ENCODE results near the gene DOK1. TPM values are rescaled to one million over a fixed set of nuclear protein-coding genes. Genes with fewer than 3 reads are reported as not detected.

Gene DOK1
- total RNA-seq, 2 experiments from 2014 or later = 17.2 to 17.9 TPM

DNA sequence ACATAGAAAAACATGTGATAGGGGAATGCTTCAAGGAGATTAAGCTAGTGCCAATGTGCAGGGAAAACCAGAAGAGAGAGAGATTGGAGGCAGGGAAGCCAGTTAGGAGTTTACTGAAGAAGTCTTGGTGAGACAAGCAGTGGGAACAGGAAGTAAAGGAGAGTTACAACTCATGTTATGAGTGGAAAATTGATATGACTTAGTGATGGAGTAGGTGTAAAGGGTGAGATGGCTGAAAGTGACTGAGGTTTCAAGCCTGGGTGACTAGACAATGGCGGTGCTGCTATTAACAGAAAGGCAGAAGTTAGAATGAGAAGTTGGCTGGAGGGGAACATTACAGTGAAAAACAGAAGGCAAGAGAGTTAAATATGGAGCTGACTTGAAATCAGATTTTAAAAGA is 16.5 kb downstream of the DOK1 start:
- Mint-ChIP-seq H3K9me3 (ENCODE audit: low read depth) (no peaks in the 10 kb centered on the region), H3K27ac (no peak overlapping the region), H3K36me3 (ENCODE audit: low read depth) (no peaks in the 10 kb centered on the region), H3K4me1 (peaks cover 44% of the 10 kb centered on the region), H3K27me3 (peaks cover 5% of the 10 kb centered on the region), H3K4me3 (no peak overlapping the region)
- ATAC-seq (peak; percentile 84), DNase-seq (peak; percentile 51)
- POLR2A ChIA-PET = interaction anchor here (0.7 kb wide), 1 partner anchor 20 kb away, joined by 3 read pairs; no protein-coding TSS in a partner anchor
- CTCF ChIA-PET = interaction anchor here (0.9 to 1.7 kb wide), 2 partner anchors 9 to 21 kb away, joined by 3 read pairs; no protein-coding TSS in a partner anchor
- intact Hi-C loops (cut with DNase I, micrococcal nuclease) = loop anchor here (1.0 to 2.0 kb wide), 3 partner anchors 14 to 17 kb away; partner anchors contain the start of gene DOK1 (in 2 of the 2)

DNA sequence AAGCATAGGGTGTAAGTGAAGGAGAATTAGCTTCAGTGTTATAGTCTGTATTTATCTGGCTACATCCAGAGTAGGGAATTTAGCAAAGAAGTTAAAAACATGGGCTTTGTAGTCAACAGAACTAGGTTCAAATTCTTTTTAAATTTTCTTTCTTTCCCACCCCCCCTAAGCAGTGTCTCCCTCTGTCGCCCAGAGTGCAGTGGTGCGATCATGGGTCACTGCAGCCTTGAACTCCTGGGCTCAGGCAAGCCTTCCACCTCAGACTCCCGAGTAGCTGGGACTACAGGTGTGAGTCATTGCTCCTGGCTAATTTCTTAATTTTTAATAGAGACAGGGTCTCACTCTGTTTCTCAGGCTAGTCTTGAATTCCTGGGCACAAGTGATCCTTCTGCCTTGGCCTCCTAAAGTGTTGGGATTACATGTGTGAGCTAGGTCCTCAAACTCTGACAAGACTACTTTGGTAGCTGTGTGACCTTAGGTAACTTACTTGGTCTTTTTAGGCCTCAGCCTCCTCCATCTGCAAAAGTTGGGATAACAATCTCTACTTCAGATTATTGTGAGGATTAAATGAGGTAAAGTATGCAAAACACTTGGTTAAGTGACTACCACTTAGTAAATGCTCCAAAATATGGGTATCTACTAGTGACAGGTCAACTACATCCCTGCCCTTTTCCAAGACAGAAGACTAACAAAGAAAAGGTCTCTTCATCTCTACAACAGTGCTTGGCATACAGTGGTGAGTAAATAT is 17.8 kb downstream of the DOK1 start:
- peaks cover 5% of the 10 kb centered on the region for H3K27me3 Mint-ChIP-seq
- ChIA-PET CTCF (interaction anchor here (0.6 to 0.7 kb wide), 2 partner anchors 12 to 18 kb away, joined by 3 to 4 read pairs; no protein-coding TSS in a partner anchor), POLR2A (no interaction called here)
- no peak overlapping the region for H3K27ac Mint-ChIP-seq
- peaks cover 37% of the 10 kb centered on the region for H3K4me1 Mint-ChIP-seq
- DNase-seq (no peak), ATAC-seq (no peak)
- H3K4me3 Mint-ChIP-seq = no peak overlapping the region
- intact Hi-C loops (cut with DNase I, micrococcal nuclease) = no loop called here
- H3K9me3 Mint-ChIP-seq (ENCODE audit: low read depth) = no peaks in the 10 kb centered on the region
- no peaks in the 10 kb centered on the region for H3K36me3 Mint-ChIP-seq (ENCODE audit: low read depth)

DNA sequence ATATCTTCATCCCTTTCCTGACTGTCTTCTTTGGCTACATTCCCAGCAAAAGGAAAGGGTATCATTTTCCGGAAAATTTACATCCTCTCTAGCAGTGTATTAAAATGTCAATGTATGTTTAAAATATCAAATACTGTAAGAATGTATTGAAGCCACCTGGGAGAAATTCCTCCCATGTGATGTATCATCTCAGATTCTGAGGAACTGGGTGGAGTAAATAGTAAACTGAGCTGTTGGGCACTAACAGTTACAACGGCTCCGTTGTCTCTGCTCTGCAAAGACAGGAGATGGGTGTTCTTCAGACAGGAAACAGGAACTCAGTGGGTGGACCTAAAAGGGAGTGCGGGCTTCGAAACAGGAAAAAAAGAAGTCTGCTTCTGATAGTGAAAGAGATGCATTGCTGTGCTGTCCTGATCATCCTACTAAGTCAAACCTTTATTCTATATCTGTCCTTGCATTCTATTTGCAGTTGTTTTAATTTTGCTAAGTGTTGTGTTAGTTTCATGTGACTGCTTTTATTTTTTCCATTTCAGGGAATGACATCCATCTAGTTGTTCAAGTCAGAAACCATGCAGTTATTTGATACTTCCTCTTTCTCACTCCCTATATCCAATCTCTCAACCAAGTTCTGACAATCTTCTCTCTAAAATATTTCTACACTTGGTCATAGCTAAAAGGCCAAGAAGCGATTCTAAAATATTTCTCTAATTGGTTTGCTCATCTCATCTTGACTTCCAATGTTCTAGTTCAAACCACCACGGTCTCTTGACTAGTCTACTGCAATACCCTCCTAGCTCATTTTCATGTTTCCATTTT is 19.4 kb downstream of the DOK1 start:
- ChIA-PET CTCF (interaction anchor here (0.7 to 2.1 kb wide), 6 partner anchors 11 to 36 kb away, joined by 3 to 9 read pairs (median 3); no protein-coding TSS in a partner anchor), POLR2A (interaction anchor here (0.7 kb wide), 1 partner anchor 1274 kb away, joined by 3 read pairs; no protein-coding TSS in a partner anchor)
- no peak for DNase-seq
- intact Hi-C loops (cut with DNase I, micrococcal nuclease) = no loop called here
- H3K36me3 Mint-ChIP-seq (ENCODE audit: low read depth) = no peaks in the 10 kb centered on the region
- peak overlapping the region; percentile 55 for H3K27ac Mint-ChIP-seq
- ATAC-seq = peak; percentile 49
- H3K4me1 Mint-ChIP-seq = peaks cover 29% of the 10 kb centered on the region
- H3K4me3 Mint-ChIP-seq = peak overlapping the region; percentile 3
- no peaks in the 10 kb centered on the region for H3K9me3 Mint-ChIP-seq (ENCODE audit: low read depth)
- no peaks in the 10 kb centered on the region for H3K27me3 Mint-ChIP-seq

DNA sequence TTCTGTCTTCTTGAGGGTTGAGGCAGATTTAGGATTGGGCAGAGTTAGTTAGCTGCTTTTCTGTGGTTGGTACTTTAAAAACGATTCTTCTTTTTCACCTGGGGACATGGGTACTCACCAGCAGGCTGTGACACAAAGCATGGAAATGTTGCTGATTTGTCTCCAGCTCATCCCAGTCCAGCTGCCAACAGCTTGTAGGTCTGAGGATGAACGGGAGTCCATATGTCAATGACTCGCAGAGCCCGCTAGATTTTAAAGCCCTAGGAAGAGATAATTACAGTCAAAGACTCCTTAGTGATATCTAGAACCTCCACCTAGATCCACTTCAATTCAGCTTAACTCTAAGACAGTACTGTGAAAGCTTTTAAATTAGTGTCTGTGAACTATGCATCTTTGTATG is 20.8 kb downstream of the DOK1 start:
- ChIA-PET CTCF (interaction anchor here (0.6 to 2.1 kb wide), 6 partner anchors 8 to 94 kb away, joined by 3 to 9 read pairs (median 3); partner anchors contain the start of gene AUP1), POLR2A (no interaction called here)
- Mint-ChIP-seq H3K27me3 (no peaks in the 10 kb centered on the region), H3K36me3 (ENCODE audit: low read depth) (no peaks in the 10 kb centered on the region), H3K9me3 (ENCODE audit: low read depth) (no peaks in the 10 kb centered on the region), H3K4me1 (peaks cover 23% of the 10 kb centered on the region), H3K27ac (no peak overlapping the region), H3K4me3 (no peak overlapping the region)
- DNase-seq (no peak), ATAC-seq (no peak)
- intact Hi-C loops (cut with DNase I, micrococcal nuclease) = loop anchor here in 1 of 2 experiments (5.0 kb wide), 1 partner anchor 257 kb away; the partner anchor contains the start of gene HK2

DNA sequence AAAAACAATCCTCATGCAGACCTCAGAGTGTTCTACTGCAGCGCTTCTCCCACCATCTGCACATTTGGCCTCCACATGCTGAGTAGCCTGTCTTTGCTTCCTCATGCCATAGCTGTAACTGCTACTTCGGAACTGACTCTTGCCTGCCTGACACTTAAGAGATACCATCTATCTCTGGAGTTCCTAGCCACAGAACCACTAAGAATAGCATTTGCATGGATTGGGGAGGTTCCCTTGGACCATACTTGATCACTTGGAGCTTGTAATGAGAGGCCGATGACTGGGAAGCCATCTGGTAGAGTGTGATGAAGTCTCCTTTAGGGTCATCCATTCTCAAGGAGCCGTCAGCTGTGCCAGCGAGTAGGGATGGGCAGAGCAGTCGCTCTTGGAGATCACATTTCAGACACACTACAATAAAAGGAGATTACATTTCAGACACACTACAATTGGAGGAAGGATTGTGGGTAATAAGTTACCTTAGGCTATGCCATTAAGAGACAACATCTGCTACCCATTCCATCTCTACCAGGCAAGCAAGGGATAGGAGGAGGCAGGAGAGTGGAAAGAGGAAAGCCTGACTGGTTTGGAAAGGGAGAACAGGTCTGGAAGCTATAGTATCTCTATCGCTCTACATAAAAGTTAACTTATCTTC is 21.8 kb downstream of the DOK1 start:
- intact Hi-C loops (cut with DNase I, micrococcal nuclease) = loop anchor here in 1 of 2 experiments (5.0 kb wide), 1 partner anchor 256 kb away; the partner anchor contains the start of gene HK2
- DNase-seq (no peak), ATAC-seq (no peak)
- Mint-ChIP-seq H3K36me3 (ENCODE audit: low read depth) (no peaks in the 10 kb centered on the region), H3K27ac (no peak overlapping the region), H3K4me3 (no peak overlapping the region), H3K9me3 (ENCODE audit: low read depth) (no peaks in the 10 kb centered on the region), H3K4me1 (peaks cover 23% of the 10 kb centered on the region), H3K27me3 (peaks cover under 1% of the 10 kb centered on the region)
- ChIA-PET CTCF (interaction anchor here (1.0 to 2.9 kb wide), 3 partner anchors 9 to 11 kb away, joined by 3 to 18 read pairs (median 7); no protein-coding TSS in a partner anchor), POLR2A (interaction anchor here (0.6 kb wide), 2 partner anchors 25 to 105 kb away, joined by 3 to 4 read pairs; no protein-coding TSS in a partner anchor)

DNA sequence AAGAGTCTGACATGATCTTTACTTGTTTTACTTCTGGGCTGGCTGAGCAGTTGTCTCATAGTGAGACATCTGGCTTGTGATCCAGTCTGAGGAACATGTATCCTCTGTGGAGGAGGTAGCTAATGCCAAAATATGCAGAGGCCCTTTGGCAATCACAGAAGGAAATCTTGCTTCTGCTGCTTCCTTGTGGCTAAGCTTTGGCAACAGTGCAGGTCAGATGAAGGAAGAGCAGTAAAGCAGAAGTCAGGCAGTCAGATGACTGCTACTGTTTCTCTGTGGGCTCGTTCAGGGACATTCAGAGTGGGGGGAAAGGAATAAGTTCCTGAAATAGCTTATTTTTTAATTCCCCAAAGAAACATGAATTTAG is 22.3 kb downstream of the DOK1 start:
- CTCF ChIA-PET = interaction anchor here (0.9 to 2.9 kb wide), 3 partner anchors 9 to 18 kb away, joined by 3 to 18 read pairs (median 3); no protein-coding TSS in a partner anchor
- DNase-seq (no peak), ATAC-seq (no peak)
- POLR2A ChIA-PET = no interaction called here
- peaks cover 23% of the 10 kb centered on the region for H3K4me1 Mint-ChIP-seq
- H3K4me3 Mint-ChIP-seq = no peak overlapping the region
- H3K27ac Mint-ChIP-seq = no peak overlapping the region
- no peaks in the 10 kb centered on the region for H3K9me3 Mint-ChIP-seq (ENCODE audit: low read depth)
- H3K27me3 Mint-ChIP-seq = peaks cover 1% of the 10 kb centered on the region
- no peaks in the 10 kb centered on the region for H3K36me3 Mint-ChIP-seq (ENCODE audit: low read depth)
- intact Hi-C loops (cut with DNase I, micrococcal nuclease) = loop anchor here in 1 of 2 experiments (5.0 kb wide), 1 partner anchor 255 kb away; the partner anchor contains the start of gene HK2

DNA sequence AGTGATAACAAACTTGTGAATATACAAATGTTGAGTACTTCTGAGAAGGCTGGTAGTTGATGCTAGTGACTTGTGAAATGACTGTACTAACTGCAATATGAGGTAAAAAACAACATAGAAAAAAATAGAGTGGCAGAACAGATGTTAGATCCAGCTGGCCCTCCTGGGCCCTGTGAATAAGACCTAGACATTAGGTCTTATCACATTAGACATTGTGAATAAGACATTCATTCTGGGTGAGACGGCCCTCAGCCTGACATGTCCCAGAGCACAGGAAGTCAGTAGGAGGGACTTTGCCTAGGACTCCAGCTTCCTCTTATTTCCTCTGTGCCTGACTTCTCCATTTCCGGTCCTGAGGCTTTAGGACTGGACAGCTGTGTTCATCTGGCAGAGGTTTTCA is 22.9 kb downstream of the DOK1 start:
- ChIA-PET POLR2A (no interaction called here), CTCF (interaction anchor here (0.9 to 2.9 kb wide), 3 partner anchors 9 to 20 kb away, joined by 3 to 18 read pairs (median 3); no protein-coding TSS in a partner anchor)
- H3K27me3 Mint-ChIP-seq = peaks cover 1% of the 10 kb centered on the region
- intact Hi-C loops (cut with DNase I, micrococcal nuclease) = loop anchor here in 1 of 2 experiments (5.0 kb wide), 1 partner anchor 255 kb away; the partner anchor contains the start of gene HK2
- DNase-seq = peak; percentile 37
- H3K27ac Mint-ChIP-seq = peak overlapping the region; percentile 11
- no peaks in the 10 kb centered on the region for H3K36me3 Mint-ChIP-seq (ENCODE audit: low read depth)
- no peaks in the 10 kb centered on the region for H3K9me3 Mint-ChIP-seq (ENCODE audit: low read depth)
- H3K4me1 Mint-ChIP-seq = peaks cover 22% of the 10 kb centered on the region
- H3K4me3 Mint-ChIP-seq = no peak overlapping the region
- peak; percentile 74 for ATAC-seq

DNA sequence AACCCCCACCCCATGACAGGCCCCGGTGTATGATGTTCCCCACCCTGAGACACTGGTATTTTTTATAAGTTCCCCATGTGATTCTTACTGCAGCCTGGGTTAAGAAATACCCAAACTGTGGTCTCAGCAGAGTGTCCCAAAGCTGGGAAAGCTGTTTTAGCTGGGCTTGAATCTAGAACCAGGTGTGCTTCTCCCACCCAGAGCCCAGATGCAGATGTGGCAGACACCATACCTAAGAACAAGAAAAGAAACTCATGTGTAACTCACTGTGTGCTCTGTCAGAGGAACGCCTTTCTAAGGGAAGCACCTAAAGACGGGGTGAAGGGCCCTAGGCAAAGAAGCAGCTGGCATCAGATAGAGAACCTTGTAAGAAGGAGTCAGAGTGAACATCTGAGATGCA is 23.9 kb downstream of the DOK1 start:
- ChIA-PET POLR2A (no interaction called here), CTCF (interaction anchor here (1.3 to 2.9 kb wide), 2 partner anchors 9 to 21 kb away, joined by 3 to 18 read pairs; no protein-coding TSS in a partner anchor)
- Mint-ChIP-seq H3K4me1 (peaks cover 24% of the 10 kb centered on the region), H3K36me3 (ENCODE audit: low read depth) (no peaks in the 10 kb centered on the region), H3K4me3 (no peak overlapping the region), H3K9me3 (ENCODE audit: low read depth) (no peaks in the 10 kb centered on the region), H3K27ac (no peak overlapping the region), H3K27me3 (peaks cover 1% of the 10 kb centered on the region)
- peak; percentile 28 for ATAC-seq
- DNase-seq = no peak
- intact Hi-C loops (cut with DNase I, micrococcal nuclease) = loop anchor here in 1 of 2 experiments (5.0 kb wide), 1 partner anchor 254 kb away; the partner anchor contains the start of gene HK2

DNA sequence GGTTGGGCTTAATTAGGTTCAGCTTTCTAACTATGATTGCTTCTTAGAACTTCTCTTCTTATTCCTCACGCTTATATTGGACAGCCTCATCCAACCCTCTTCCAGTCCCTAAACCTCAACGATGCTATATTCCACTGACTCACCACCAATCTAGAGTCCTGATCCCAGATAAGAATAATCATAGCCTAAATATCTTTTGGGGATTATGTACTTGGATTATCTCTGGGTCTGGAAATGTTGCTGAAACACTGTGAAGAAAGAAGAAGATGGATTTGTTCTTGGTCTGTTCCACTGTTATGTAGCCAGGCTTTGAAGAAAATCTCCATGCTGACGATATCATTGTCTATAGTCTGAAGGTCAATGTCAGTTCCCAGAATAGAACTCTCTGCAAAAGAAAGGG is 26.9 kb downstream of the DOK1 start:
- intact Hi-C loops (cut with DNase I, micrococcal nuclease) = no loop called here
- Mint-ChIP-seq H3K4me3 (no peak overlapping the region), H3K9me3 (ENCODE audit: low read depth) (no peaks in the 10 kb centered on the region), H3K27me3 (peaks cover 1% of the 10 kb centered on the region), H3K4me1 (peaks cover 33% of the 10 kb centered on the region), H3K36me3 (ENCODE audit: low read depth) (no peaks in the 10 kb centered on the region), H3K27ac (no peak overlapping the region)
- CTCF ChIA-PET = no interaction called here
- ATAC-seq (no peak), DNase-seq (no peak)
- POLR2A ChIA-PET = no interaction called here

DNA sequence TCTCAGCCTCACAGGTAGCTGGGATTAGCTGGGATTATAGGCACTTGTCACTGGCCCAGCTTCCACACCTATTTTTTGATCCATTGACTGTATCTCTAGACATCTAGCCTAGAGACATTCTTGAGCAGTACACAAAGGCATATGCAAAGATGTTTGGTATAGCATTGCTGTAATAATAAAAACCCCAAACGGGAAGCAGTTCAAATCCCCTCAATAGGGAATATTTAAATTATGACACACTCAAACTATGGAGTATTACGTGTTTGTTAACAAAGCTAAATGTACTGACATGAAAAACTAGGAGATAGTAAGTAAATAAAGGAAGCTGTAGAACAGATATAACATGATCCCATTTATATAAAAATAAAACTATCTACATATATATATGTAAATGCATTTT is 27.7 kb downstream of the DOK1 start:
- Mint-ChIP-seq H3K27ac (no peak overlapping the region), H3K4me3 (no peak overlapping the region), H3K4me1 (peaks cover 33% of the 10 kb centered on the region), H3K9me3 (ENCODE audit: low read depth) (no peaks in the 10 kb centered on the region), H3K27me3 (peaks cover 1% of the 10 kb centered on the region), H3K36me3 (ENCODE audit: low read depth) (no peaks in the 10 kb centered on the region)
- CTCF ChIA-PET = interaction anchor here (0.6 to 1.8 kb wide), 3 partner anchors 11 to 52 kb away, joined by 3 to 7 read pairs (median 6); no protein-coding TSS in a partner anchor
- POLR2A ChIA-PET = no interaction called here
- no peak for DNase-seq
- ATAC-seq = no peak
- intact Hi-C loops (cut with DNase I, micrococcal nuclease) = no loop called here

Measured in activated CD4-positive, alpha-beta T cell treated with anti-CD3 and anti-CD28 coated beads for 36 hours (primary cell).